Measurements from ENCODE around the gene CTBP1.

CTBP1 gene

DNA sequence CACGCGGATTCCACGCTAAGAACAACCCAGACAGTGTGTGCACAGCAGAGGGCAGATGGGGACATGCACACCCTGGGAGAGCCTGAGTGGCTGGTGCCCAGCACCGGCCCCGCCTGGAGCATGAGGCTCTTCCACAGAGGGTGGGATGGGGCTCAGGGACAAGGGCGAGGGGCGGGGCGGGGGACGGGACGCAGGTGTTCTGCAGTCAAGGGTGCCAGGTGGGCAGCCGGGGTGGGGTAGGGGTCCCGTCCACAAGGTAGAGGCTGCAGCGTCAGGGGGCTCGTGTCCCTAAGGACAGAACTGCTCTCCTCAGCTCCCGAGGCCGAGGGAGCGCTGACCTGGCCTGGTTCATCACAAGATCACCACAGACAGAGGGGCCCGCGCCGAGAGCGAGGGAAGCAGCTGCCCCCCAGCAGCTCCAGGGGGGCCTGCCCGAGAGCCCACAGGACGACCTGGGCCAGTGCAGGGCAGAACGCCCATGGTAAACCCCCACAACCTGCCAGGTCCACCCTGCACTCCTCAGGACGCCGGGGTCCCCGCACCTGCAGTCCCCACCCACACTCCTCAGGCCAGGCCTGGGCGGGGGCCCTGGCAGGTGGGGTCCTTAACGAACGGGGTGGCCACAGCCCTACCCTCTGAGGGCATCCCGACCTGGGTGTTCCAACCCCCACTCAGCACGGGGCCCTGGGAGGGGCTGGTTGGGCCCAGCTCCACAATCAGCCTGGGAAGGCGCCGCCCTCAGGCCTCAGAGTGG, 26.7 kb downstream of the CTBP1 start:
- no peak for DNase-seq

DNA sequence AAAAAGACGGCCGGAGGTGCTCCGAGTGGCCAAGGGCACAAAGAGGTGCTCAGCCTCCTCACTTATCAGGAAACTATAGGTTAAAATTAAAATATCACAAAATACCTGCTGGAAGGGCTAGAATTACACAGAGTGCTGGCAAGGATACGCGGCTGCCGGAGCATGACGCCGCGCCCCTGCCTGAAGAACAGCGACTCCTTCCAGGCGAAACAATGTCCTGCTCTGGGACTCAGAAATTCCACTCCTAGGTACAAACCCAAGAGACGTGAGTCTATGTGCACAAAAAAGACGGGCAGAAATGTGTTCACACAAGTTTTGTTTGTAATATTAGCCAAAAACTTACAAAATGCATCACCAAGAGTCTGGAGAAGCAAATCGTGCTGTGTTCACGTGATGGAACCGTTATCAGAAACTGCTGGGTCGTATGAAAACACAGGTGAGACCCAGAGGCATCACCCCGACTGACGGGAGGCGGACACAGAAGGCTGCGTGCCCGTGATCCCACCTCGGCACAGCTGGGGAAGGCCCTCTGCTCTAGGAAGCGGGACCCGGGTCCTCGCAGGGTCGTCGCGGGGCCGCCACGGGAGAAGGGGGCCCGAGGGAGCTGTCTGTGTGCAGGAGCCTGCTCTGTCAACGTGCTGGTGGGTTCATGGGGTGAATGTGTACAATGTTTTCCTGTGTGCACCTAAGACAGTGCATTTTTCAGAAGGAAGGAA, 27.6 kb downstream of the CTBP1 start:
- no peak for DNase-seq

- DNase-seq, result no peak
Measured at GRCh38 chr4:1220566-1220965, 28.4 kb downstream of the CTBP1 start.

DNA sequence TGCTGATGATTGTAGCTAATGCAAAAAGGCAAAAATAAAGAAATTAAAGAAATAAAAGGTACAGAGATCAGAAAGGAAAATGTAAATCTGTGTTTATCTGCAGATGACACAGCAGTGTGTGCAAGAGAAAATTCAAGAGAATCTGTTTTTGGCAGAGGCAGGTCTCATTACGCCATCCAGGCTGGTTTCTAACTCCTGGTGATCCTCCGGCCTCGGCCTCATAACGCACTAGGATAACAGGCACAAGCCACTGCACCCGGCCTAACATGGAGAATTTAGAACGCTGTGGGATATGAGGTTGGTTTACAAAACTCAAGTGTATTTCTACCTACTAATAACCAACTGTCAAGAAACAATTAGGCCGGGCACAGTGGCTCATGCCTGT, 29.4 kb downstream of the CTBP1 start:
- DNase-seq, result no peak

- DNase-seq, result no peak
Measured at GRCh38 chr4:1218634-1219565, 30.0 kb downstream of the CTBP1 start.

- DNase-seq, result no peak
Measured at GRCh38 chr4:1217366-1217765, 31.6 kb downstream of the CTBP1 start.

DNA sequence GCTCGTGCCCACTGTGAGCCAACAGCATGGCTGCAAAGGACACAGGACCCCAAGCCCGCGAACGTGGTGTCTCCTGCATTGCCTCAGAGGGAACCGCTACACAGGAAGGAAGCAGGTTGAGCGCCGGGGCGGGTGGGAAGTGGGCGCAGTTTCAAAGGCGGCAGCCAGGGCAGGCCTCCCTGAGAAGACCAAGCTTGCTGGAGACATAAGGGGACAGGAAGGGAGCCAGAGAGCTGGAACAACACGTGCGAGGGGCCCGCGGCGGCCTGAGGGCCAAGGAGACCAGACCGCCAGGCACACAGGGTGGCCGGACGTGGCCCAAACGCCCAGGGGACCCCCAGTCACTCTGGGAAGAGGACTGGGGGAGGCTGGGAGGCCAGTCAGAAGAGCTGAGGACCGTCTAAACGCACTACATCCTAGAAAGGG, 32.0 kb downstream of the CTBP1 start:
- DNase-seq, result peak; percentile 85

- no peak for DNase-seq
Measured at GRCh38 chr4:1216076-1216614, 32.8 kb downstream of the CTBP1 start.

GRCh38 chr4:1215141-1216075, 33.5 kb downstream of the CTBP1 start:
- DNase-seq, result no peak

DNA sequence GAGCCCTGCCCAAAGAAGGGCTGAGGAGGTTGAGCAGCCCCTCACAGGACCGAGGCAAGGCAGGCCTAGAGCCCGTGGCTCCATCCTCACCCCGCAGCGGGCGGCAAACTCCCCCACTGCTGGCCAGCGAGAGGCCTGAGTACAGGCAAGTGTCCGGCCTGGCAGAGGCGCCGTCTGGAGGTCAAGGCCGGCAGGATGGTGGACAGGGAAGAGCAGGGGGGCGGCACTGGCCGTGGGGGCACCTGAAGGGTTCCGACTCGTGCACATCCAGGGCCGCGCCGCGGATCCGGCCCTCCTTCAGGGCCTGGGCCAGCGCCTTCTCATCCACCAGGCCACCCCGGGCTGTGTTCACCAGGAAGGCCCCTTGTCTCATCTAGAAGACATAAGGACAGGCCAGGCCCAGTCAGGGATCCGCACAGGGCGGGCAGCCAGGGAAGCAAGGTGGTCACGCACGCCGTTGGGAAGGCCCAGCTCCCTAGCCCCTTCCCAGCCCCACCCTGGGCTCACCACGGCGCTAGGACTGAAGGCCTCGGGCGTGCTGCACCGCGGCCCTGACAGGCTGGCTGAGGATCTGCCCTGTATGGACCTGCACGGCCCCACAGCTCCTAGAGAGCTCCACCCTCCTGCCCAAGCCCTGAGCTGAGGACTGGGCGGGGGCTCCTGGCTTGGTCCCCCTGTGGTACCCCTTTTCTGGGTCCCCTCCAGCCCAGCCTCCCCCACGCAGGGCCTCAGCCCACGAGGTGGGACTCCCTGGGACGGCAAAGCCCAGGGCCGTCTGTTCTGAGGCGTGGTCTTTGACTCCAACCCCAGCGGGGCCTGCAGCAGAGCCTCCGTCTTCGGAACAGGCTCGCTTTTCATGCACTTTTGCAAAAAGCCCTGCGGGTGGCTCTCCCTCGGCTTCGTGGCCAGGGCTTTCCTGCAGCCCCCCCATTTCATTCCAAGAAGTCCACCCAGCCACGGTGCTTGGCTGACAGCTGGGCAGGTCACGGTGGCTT, 34.5 kb downstream of the CTBP1 start:
- no peak for DNase-seq

GRCh38 chr4:1213336-1213995, 35.5 kb downstream of the CTBP1 start:
- no peak for DNase-seq

- DNase-seq, result no peak
Measured at GRCh38 chr4:1212546-1213335, 36.2 kb downstream of the CTBP1 start.

DNA sequence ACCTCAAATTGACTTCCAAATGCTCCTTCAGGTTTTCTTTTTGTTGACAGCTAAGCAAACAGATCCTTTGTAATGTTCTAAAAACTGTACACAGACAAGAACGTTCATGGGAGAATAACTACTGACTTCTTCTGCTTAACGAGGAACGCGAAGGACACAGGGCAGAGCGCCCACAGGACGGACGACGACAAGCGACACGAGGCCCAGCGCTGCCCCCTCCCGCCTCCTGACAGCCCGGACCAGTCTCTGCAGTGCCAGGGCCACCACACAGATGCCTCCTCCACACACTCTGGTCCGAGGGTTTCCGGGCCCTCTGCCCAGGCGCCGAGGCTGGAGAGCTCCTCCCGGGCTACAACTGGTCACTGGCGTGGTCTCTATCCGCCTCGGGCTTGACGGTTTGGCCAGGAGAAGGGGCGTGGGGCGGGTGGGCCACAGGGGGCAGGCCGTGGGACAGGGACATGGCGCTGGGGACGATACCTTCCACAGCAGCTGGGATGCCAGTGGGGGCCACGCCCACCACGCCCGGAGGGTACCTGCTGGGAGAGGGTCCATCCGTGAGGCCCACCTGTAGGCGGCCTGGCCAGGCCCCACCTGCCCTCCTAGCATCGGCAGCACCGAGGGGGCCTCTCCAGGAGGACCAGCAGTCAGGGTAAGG, 36.9 kb downstream of the CTBP1 start:
- DNase-seq, result no peak

GRCh38 chr4:1211371-1211770, 37.6 kb downstream of the CTBP1 start:
- no peak for DNase-seq

DNA sequence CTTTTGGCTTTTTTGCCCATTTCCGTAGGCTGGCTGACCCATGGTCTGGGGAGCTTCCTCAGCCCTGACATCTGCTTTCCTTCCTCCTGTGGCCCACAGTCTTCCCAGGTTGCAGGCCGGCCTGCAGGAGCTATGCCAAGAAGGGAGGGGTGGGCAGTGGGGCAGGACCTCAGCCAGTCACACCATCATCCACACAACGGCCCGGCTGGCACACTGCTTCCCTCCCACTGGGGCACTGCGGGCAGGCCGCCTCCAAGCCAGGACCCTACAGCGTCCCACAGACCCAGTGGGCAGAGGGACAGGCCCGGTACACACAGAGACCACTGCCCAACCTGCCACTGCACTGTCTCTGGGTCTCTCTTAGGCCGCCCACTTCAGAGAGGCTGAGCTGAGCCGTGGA, 38.0 kb downstream of the CTBP1 start:
- no peak for DNase-seq

DNA sequence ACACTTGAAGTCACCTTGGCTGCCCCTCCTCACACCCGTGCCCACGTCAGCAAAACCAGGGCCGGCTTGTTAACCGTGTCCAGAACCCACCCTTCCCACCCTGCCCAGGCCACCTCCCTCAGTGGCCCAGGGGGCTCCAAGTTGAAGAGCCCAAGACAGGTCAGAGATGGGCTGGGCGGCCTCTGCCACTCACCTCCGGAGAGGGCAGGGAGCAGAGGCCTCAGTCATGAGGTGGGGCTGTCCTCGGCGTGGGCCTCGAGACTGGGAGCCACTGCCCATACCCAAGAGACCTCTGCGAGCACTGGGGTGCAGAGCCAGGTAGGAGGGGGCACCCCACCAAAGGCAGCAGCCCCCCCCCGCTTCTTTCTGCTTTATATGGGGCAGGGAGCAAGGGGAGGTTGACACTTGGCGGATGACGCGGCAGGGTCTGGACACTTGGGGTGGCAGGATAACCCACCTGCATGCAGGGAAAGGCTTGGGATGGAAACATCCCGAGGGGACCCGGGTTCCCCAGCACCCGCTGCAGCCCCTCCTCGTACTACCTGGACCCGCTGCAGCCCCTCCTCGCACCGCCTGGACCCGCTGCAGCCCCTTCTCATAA, 38.6 kb downstream of the CTBP1 start:
- DNase-seq, result no peak

DNA sequence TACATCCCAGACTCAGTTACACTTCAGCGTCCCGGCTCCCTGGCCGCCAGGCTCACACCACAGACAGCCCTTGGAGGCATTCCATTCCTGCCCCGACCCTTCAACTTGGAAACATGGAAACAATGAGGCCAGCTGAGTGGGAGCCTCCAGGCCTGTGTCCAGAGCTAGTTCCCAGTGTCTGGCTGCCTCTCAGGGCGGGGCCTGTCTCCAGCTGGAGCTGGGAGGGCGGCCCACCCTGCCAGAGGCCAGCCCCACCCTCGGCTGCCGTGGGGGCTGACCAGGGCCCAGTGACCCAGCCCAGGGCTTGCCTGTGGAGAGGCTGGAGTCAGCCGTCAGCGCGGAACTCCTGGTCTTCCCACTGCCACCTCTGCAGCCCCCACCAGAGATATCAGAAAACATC, 39.1 kb downstream of the CTBP1 start:
- no peak for DNase-seq

DNA sequence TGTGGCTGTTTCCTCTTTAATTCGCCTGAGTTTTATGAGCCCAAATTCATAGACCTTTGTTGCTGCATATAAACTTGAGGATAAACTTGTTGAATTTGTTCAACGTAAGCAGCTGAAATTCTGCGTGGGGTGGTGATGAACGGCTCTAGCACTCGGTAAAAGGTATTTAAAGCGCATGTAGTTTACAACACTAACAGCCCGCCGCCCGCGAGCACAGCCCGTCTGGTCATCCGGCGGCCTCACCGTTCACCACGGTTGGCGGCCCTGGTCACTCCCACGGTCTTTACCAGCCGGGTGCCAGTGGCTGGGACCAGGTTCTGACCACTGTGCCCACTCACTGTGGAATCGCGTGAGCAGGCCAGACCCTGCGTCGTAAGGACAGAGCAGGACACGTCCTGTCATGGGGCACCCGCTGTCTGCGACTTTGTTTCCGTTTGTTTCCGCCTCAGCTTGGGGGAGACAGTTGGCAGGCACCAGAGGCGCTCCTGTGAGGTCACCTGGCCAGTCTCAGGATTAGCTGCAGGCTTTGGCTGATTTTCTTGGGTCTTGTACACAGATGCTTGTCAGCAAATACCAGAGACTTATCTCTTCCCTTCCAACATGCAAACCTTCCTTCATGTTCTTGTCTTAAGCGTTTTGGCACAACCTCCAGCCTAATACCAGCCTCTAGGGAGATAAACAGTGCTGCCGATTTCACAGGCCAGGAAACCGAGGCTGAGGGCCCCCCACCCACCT, 39.8 kb downstream of the CTBP1 start:
- DNase-seq, result no peak

All from activated CD8-positive, alpha-beta memory T cell treated with anti-CD3 and anti-CD28 coated beads, Interleukin-2, amount 50 U/mL, for 48 hours (primary cell).